Stimulated activated CD8-positive, alpha-beta memory T cell treated with anti-CD3 and anti-CD28 coated beads, Interleukin-7, amount 100 ng/mL, for 4 hours (primary cell): Measurements from ENCODE around the gene SLC24A4.

Experiments used
- DNase-seq, 2 donors: peaks; one replicate each; pipeline ENCODE4 v3.0.0-alpha.2; 2020; ENCODE audit warnings: low read depth in 2 of 2

Gene SLC24A4

GRCh38 chr14:92368001-92368400 is 45.0 kb downstream of the SLC24A4 start:
- no peak for DNase-seq

DNA sequence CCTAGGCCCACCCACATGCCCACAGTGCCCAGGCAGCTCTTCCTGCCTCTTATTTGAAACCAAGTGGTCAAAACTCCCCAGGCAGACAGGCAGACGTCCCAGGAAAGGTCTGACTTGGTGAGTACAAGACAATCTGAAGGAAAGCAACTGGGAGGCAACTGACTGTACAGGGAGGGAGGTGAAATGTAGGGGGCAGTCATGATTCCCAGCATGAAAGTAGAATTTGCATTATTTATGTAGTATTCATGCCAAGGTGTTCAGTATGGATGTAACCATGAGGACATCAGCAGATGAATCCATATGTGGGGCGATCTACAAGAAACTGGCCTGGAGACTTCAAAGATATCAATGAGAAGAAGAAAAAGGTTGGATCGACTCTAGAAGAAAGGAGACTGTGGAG is 46.1 kb downstream of the SLC24A4 start:
- no peak for DNase-seq

GRCh38 chr14:92372230-92372629 is 49.3 kb downstream of the SLC24A4 start:
- DNase-seq, result no peak

DNA sequence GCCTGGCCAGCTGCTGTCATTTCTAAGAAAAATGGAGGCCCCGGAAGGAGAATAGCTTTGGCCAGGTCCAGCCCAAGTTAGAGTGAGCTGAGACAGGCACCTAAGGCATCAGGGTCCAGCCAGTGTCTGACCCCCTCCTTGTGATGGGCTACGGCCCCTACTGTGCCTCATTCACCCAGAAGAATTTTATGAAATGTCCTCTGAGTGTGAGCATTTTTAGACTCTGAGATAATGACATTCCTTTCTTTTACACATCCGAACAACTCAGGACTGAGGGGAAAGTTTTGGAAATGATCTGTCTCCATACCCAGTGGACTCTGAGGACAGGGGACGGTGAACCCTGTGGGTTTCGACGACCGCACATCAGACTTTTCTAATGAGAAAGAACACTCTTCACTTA is 50.4 kb downstream of the SLC24A4 start:
- no peak for DNase-seq

GRCh38 chr14:92380131-92380530 is 57.2 kb downstream of the SLC24A4 start:
- no peak for DNase-seq

DNA sequence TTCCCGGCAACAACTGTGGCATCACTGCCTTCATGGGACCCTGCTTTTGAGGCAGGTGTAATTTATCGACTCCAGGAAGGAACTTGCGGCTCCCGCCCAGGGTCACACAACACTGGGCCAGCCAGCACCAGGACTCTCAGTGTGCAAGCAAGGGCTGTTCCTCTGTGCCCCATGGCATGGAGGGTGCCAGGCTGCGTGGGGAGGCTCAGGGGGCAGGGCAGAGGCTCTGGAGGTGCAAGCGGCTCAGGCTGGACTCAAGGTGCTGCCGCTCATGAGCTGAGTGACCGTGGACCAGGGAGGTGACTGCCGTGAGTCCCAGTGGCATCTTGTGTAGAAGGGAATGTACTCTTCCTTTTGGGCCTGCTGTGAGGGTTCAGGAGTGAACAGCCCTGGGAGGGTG is 57.6 kb downstream of the SLC24A4 start:
- DNase-seq, result no peak

DNA sequence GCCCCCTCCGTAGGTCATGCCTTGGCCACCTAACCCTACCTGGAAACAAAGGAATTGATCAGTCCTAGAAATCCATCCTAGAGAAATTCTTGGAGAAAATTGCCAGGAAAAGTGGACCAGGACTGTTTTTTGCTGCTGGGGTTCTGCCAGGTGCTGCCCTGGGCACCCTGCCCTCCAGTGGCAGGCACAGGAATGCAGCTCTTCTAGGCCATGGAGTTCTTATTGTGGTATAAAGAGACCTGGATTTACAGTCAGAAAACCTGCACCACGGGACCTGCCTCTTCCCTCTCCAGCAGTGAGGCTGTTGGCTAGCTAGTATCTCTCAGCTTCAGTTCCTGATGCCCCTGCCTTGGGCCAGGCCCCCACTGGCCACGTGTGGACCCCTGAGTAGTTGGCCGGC is 59.7 kb downstream of the SLC24A4 start:
- no peak for DNase-seq

DNA sequence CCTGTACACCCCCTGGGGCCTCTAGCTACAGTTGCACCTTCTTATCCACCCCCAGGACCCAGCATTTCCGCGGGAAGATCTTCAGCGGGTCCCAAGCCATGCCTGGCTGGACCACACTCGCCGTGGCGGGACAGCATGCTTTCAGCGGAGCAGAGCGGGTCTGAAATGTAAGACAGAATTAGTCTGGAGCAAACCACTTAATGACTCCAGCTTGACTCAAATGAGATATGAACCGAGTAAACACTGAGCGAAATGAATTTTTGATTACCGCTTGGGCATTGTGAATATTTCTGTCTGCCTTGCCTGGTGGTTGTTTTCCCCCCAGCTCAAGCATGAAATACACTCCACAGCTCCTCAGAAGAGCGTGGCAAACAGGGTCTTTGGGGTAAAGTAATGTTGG is 60.8 kb downstream of the SLC24A4 start:
- no peak for DNase-seq

DNA sequence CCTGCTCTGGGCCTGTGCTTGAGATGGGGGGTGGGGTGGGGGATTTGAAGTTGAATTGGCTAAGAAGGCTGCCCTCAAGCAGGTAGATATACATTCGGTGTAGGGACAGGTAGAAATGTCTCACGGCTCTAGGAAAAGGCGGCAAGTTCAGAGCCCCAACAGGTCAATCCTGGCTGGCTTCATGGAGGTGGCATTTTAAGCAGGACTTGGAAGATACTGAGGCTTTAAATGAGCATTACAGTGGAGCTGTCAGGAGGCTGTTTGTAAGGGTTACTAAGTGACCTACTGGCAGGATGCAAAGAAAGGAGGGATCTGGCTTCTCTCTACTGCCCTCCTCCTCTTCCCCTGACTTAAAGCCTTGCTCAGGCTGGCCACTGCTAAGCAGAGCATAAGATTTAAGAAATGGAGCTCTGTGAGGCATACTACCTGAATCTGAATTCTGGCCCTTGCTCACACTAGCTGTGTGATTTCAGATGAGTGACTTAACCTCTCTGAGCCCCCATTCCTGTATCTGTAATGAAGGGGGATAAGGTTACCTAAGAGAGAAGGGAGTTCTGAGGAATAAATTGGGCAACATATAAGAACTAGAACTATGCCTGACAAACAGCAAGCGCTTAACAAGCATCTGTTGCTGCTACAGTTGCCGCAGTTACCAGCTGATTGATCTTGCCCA is 61.6 kb downstream of the SLC24A4 start:
- no peak for DNase-seq

GRCh38 chr14:92385561-92385960 is 62.6 kb downstream of the SLC24A4 start:
- DNase-seq, result no peak

DNA sequence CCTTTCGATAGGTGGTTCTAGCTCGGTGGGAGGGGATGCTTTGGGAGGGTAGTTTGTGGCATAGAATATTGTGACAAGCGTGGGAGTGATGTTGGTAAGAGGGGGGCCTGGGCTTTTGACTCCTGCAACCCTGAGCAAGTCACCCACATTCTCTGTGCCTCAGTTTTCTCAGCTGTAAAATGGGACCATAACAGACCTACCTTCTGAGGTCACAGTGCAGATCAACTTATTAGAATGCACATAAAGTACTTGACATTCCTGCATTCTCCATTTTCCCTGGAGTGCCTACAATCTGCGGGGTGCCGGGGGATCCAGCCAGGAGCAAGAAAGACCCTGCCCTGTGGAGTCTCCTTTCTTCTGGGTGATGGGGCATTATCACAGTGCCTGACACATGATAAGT is 63.2 kb downstream of the SLC24A4 start:
- DNase-seq, result no peak

DNA sequence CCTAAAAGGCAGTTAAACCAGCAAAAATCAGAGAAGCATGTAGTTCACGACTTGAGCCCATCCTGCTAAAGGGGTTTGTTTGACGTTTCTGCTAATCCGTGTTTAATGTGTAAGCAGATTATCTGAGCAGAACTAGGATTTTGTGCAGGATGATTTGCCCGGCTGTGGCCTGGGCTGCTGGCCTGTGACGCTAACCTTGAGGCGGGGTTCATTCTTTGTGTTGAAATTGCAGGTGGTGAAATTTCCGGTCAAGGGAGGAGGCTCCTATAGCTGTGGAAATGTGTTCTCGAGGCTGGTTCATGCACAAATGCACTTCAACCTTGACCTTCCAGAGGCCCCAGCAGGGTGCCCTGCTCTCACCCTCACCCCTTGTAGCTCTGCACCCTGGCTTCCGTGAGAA is 63.7 kb downstream of the SLC24A4 start:
- no peak for DNase-seq

- DNase-seq, result no peak
Observed at GRCh38 chr14:92387578-92387977, 64.6 kb downstream of the SLC24A4 start.

- DNase-seq, result no peak
Observed at GRCh38 chr14:92389598-92390158, 66.7 kb downstream of the SLC24A4 start.

- DNase-seq, result no peak
Observed at GRCh38 chr14:92391726-92392125, 68.8 kb downstream of the SLC24A4 start.

GRCh38 chr14:92392711-92393110 is 69.7 kb downstream of the SLC24A4 start:
- DNase-seq, result no peak

- no peak for DNase-seq
Observed at GRCh38 chr14:92397150-92397952, 74.4 kb downstream of the SLC24A4 start.

- no peak for DNase-seq
Observed at GRCh38 chr14:92397953-92398564, 75.1 kb downstream of the SLC24A4 start.

DNA sequence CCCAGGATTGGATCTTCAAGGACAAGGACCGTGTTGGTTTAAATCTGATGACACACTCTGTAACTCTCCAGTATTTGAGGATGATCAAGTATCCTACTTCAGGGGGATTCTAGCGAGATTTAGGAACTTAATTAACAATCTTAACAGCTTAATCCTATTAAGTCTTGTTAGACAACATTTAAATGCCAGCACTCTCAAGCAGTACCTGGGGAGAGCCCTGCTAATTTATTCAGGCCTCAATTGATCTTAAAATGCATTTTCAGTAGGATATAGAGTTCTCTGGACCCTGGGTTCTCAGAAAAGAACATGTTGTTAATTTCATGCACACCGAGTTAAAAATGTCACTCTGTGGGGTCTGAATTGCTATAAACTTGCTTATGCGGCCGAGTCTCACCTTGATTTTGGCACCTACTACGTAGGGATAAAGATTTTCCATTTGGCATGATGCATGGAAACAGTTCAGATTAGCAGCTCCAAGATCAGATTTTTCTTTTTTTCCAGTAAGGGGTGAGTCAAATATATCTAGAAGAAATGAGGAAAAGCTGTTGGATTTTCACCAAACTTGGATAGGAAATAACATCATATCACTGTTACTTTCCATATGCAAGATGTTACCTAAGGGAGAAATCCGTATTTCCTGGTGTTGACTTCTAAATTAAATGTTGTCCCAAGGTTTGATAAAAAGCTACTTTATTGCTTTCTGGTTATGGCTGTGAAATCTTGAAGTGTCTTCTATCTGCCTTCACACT is 76.1 kb downstream of the SLC24A4 start:
- no peak for DNase-seq

DNA sequence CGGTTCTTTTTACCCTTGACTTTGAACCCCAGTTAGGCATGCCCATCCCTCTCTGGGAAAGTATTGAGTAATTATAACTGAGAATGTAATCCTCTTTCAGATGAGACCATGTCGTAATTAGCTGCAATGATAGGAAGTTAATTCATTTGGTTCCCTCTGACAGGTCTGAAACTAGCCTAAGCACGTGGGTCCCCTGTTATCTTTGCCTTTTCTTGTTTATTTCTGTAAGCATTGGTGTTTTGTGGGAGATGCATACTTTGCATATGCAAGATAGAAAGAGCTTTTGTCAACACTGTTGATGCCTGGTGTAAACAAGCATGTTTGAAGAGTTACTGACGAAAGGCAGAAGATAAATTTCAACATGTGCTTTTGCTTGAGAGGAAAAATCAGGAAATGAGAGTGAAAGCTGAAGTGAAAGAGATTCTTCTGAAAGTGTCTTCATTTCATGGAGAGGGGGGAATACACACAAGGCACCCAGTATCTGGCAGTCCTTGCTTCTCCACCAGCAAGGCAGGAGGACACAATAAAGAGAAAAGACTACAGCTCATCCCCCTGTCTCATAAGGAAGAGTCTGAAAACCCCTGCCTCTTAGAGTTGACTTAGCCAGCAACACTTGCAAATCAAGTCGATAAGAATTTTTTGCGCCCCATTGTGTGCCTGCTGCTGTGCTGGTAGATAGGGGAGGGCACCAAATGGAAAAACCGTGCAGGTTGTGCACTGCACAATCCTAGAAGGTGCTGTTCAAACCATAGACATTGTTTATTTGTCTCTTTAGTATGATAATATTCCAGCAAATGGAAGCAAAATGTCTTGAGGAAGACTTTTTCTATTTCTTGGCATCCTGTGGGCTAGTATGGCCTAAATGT is 77.8 kb downstream of the SLC24A4 start:
- no peak for DNase-seq

DNA sequence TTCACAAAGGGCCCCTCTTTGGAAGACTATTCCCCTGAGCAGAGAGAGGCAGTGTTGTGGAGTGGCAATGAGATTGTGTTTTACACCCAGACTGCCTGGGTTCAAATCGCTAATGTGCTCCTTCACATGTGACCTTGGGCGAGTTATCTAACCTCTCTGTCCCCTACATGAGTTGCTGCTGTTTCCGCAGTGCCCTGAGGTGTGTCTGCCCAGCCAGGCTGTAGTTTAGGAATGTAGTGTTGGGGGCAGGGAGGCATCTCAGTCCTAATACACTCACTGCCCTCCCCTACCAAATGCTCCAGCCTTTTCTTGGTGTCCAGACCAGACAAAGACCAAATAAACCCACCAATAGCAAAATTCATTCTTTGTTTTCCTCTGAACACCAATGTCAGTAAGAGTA is 78.6 kb downstream of the SLC24A4 start:
- no peak for DNase-seq
